ENCODE measurements around the gene SORBS1.

DNA sequence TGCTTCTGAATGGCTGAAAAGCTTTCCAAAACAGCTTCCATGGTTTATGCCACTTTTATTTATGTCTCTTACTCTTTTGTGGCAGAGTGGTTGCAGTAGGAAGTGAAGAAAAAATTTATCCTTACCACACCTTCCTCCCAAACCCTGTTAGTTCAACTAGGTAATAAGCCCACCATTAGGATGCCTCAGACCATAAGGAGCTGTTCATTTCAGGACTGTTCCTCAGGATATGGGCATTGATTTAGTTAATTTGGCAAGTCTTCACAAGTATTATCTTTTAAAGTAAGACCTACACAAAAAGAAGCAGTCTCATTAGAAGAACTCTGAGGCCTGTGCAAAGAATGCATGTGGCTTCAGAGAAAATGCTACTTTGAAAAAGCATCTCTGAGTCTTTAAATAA is 187.5 kb downstream of the SORBS1 start:
- TF ChIP-seq, protein P1, sequence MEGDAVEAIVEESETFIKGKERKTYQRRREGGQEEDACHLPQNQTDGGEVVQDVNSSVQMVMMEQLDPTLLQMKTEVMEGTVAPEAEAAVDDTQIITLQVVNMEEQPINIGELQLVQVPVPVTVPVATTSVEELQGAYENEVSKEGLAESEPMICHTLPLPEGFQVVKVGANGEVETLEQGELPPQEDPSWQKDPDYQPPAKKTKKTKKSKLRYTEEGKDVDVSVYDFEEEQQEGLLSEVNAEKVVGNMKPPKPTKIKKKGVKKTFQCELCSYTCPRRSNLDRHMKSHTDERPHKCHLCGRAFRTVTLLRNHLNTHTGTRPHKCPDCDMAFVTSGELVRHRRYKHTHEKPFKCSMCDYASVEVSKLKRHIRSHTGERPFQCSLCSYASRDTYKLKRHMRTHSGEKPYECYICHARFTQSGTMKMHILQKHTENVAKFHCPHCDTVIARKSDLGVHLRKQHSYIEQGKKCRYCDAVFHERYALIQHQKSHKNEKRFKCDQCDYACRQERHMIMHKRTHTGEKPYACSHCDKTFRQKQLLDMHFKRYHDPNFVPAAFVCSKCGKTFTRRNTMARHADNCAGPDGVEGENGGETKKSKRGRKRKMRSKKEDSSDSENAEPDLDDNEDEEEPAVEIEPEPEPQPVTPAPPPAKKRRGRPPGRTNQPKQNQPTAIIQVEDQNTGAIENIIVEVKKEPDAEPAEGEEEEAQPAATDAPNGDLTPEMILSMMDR (IDR thresholded peaks at IDR 0.05; ENCODE audit: low read length), result no peak
- no peak for TF ChIP-seq EZH2 (optimal IDR thresholded peaks at IDR 0.05; ENCODE audit: low read depth, low read length)
